Osteoblast (primary cell): ENCODE results near the gene FKBP7. TPM values are rescaled to one million over a fixed set of nuclear protein-coding genes. Genes with fewer than 3 reads are reported as not detected.
A peak's percentile ranks its signal among the peaks of the same experiment; 100 is the strongest.

ENCODE experiments used
- DNase-seq: peaks from one replicate; pipeline ENCODE4 v3.0.0; 2011; ENCODE audit warnings: low spot score, mixed read lengths; ENCODE audit not compliant: insufficient read length; ENCODE audit errors: missing footprints
- H2AFZ ChIP-seq: 2 replicates; pipeline ENCODE4 v1.6.0; 2011; ENCODE audit warnings: mild to moderate bottlenecking, low read length
- H3K27ac ChIP-seq: 2 replicates; pipeline ENCODE4 v1.5.1; 2011; ENCODE audit warnings: mild to moderate bottlenecking, low read depth, low read length, moderate library complexity
- H3K27me3 ChIP-seq: 2 replicates; pipeline ENCODE4 v1.6.0; 2012; ENCODE audit warnings: mild to moderate bottlenecking, control low read depth, inconsistent platforms, low read length, moderate library complexity; ENCODE audit not compliant: insufficient read depth
- H3K36me3 ChIP-seq: 2 replicates; pipeline ENCODE4 v1.5.1; 2011; ENCODE audit warnings: mild to moderate bottlenecking, low read length, control low read depth, moderate library complexity; ENCODE audit not compliant: insufficient read depth
- H3K4me1 ChIP-seq: 2 replicates; pipeline ENCODE4 v1.5.1; 2011; ENCODE audit warnings: mild to moderate bottlenecking, low read length, control low read depth, moderate library complexity; ENCODE audit not compliant: insufficient read depth
- H3K4me2 ChIP-seq: 2 replicates; pipeline ENCODE4 v1.6.0; 2011; ENCODE audit warnings: mild to moderate bottlenecking, low read length; ENCODE audit not compliant: insufficient read depth
- H3K4me3 ChIP-seq: fragments of 200-600 bp; sonication (generic); 3 replicates; pipeline ENCODE4 v1.5.1; 2012; ENCODE audit warnings: mild to moderate bottlenecking, low read length, inconsistent platforms; ENCODE audit not compliant: insufficient read depth
- H3K79me2 ChIP-seq: 2 replicates; pipeline ENCODE4 v1.6.0; 2012; ENCODE audit warnings: mild to moderate bottlenecking, low read length, control low read depth, inconsistent platforms; ENCODE audit not compliant: insufficient read depth
- H3K9me3 ChIP-seq: 2 replicates; pipeline ENCODE4 v1.5.1; 2011; ENCODE audit warnings: low read depth, low read length, control low read depth
- H4K20me1 ChIP-seq: 2 replicates; pipeline ENCODE4 v1.6.0; 2012; ENCODE audit warnings: mild to moderate bottlenecking, low read length, control low read depth; ENCODE audit not compliant: insufficient read depth
- CTCF ChIP-seq: IDR thresholded peaks from 2 replicates; pipeline ENCODE4 v1.5.1; 2011; ENCODE audit warnings: mild to moderate bottlenecking, low read depth, low read length, moderate library complexity; ENCODE audit errors: extremely low read depth
- total RNA-seq: library from RNA; depleted of rRNA; stranded (reverse); fragments of >200 nt; gene quantifications from 2 replicates; pipeline ENCODE4 v1.2.3, GENCODE V29; 2012

The FKBP7 gene
- total RNA-seq, 1 donor = 37.6 TPM

DNA sequence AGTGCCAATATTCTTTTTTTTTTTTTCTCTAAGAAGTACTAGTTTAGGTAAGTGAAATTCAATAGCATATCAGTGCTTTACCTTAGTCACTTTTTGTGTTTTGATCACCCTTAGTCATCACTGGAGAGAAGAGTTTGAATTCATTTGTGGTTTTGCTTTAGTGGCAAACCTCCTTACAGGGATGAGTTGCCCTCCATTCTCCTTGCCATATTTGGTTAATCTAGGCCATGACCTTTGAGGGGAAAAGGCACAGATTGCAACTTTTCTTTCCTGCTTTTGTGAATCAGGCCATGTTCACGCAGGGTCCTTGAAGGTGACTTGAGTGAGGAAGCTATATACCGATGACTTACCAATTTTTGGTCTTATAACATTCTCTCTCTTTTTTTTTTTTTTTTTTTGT lies 36.3 kb upstream of the FKBP7 start:
- H3K4me2 ChIP-seq = peak overlapping the region; percentile 38
- no peak overlapping the region for H2AFZ ChIP-seq
- H3K4me1 ChIP-seq = peaks cover 26% of the 10 kb centered on the region
- no peaks in the 10 kb centered on the region for H3K9me3 ChIP-seq
- H3K4me3 ChIP-seq = no peak overlapping the region
- no peaks in the 10 kb centered on the region for H3K27me3 ChIP-seq
- TF ChIP-seq CTCF = no peak
- H4K20me1 ChIP-seq = no peaks in the 10 kb centered on the region
- peak overlapping the region; percentile 17 for H3K27ac ChIP-seq
- no peak for DNase-seq
- H3K79me2 ChIP-seq = no peaks in the 10 kb centered on the region
- H3K36me3 ChIP-seq = no peaks in the 10 kb centered on the region

- H3K27me3 ChIP-seq = no peaks in the 10 kb centered on the region
- TF ChIP-seq CTCF = no peak
- H3K9me3 ChIP-seq = no peaks in the 10 kb centered on the region
- no peak overlapping the region for H2AFZ ChIP-seq
- H3K4me1 ChIP-seq = peaks cover 26% of the 10 kb centered on the region
- peak overlapping the region; percentile 38 for H3K4me2 ChIP-seq
- H3K27ac ChIP-seq = peak overlapping the region; percentile 17
- peaks cover under 1% of the 10 kb centered on the region for H3K79me2 ChIP-seq
- no peaks in the 10 kb centered on the region for H4K20me1 ChIP-seq
- no peak overlapping the region for H3K4me3 ChIP-seq
- no peak for DNase-seq
- H3K36me3 ChIP-seq = no peaks in the 10 kb centered on the region
These were observed 35.5 kb upstream of the FKBP7 start for GRCh38 chr2:178513876-178514275.

DNA sequence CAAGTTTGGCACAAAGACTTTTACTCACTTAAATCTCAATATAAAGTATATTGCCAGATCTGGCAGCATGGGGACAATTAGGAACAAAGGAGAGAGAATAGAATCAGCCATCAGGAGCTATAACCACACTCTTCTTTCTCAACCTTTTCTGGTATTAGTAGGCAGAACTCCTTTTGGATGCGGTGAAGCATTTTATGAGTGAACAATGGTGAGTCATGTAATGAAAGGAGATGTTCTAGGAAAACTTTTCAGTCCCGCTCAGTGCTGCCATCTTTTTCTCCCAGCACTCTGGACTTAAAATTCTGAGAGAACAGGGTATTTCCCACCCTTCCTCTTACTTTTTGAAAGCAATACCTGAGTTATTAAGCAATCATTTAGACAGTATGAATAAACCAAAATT lies 34.1 kb upstream of the FKBP7 start:
- Histone ChIP-seq H3K4me2 (no peak overlapping the region), H3K27ac (no peak overlapping the region), H3K4me3 (no peak overlapping the region), H3K36me3 (no peaks in the 10 kb centered on the region), H3K27me3 (no peaks in the 10 kb centered on the region), H4K20me1 (peaks cover 2% of the 10 kb centered on the region), H3K4me1 (peaks cover 26% of the 10 kb centered on the region), H2AFZ (no peak overlapping the region), H3K9me3 (no peaks in the 10 kb centered on the region), H3K79me2 (peaks cover 2% of the 10 kb centered on the region)
- no peak for TF ChIP-seq CTCF
- DNase-seq = peak; percentile 81

GRCh38 chr2:178510384-178510783 lies 32.0 kb upstream of the FKBP7 start:
- no peak for TF ChIP-seq CTCF
- H3K79me2 ChIP-seq = peaks cover 2% of the 10 kb centered on the region

More at GRCh38 chr2:178510384-178510783, 32.0 kb upstream of the FKBP7 start:
- H2AFZ ChIP-seq = no peak overlapping the region
- no peak overlapping the region for H3K27ac ChIP-seq
- DNase-seq = no peak
- no peak overlapping the region for H3K4me3 ChIP-seq
- no peaks in the 10 kb centered on the region for H3K9me3 ChIP-seq
- peaks cover 26% of the 10 kb centered on the region for H3K4me1 ChIP-seq
- no peaks in the 10 kb centered on the region for H3K36me3 ChIP-seq
- H4K20me1 ChIP-seq = peaks cover 2% of the 10 kb centered on the region
- H3K4me2 ChIP-seq = no peak overlapping the region
- no peaks in the 10 kb centered on the region for H3K27me3 ChIP-seq
